Neuronal stem cell (in vitro differentiated cells): ENCODE measurements around the gene INO80C.

Source experiments
- DNase-seq: peaks from one replicate; pipeline ENCODE4 v3.0.0-alpha.2; 2013; ENCODE audit warnings: low spot score
- H2AFZ ChIP-seq: one replicate; pipeline ENCODE4 v1.6.1; 2013; ENCODE audit warnings: mild to moderate bottlenecking, low read length, inconsistent platforms
- H2AK5ac ChIP-seq: 2 replicates; pipeline ENCODE4 v1.6.1; 2013; ENCODE audit warnings: low read depth, mild to moderate bottlenecking, inconsistent platforms, low read length, moderate library complexity, mixed read lengths
- H2BK120ac ChIP-seq: 2 replicates; pipeline ENCODE4 v1.6.1; 2013; ENCODE audit warnings: low read depth, mild to moderate bottlenecking, inconsistent platforms, low read length, moderate library complexity, mixed read lengths
- H2BK12ac ChIP-seq: one replicate; pipeline ENCODE4 v1.6.1; 2013; ENCODE audit warnings: low read length, inconsistent platforms
- H2BK15ac ChIP-seq: 2 replicates; pipeline ENCODE4 v1.6.1; 2013; ENCODE audit warnings: mild to moderate bottlenecking, low read length, inconsistent platforms, mixed read lengths
- H2BK5ac ChIP-seq: one replicate; pipeline ENCODE4 v1.6.1; 2013; ENCODE audit warnings: inconsistent platforms, mild to moderate bottlenecking, low read length, moderate library complexity
- H3K14ac ChIP-seq: one replicate; pipeline ENCODE4 v1.6.1; 2013; ENCODE audit warnings: low read length, inconsistent platforms
- H3K18ac ChIP-seq: 2 replicates; pipeline ENCODE4 v1.6.1; 2013; ENCODE audit warnings: low read length, inconsistent platforms
- H3K23ac ChIP-seq: 2 replicates; pipeline ENCODE4 v1.6.1; 2013; ENCODE audit warnings: low read depth, mild to moderate bottlenecking, mixed read lengths, low read length, inconsistent platforms; ENCODE audit not compliant: poor library complexity
- H3K27ac ChIP-seq: replicated peaks from 3 replicates; pipeline ENCODE4 v1.5.1; 2013; ENCODE audit warnings: low read length, inconsistent platforms
- H3K27me3 ChIP-seq, 3 experiments: 2 replicates each; pipeline ENCODE4 v1.6.1; 2013; ENCODE audit warnings: low read length in 3 of 3, mild to moderate bottlenecking in 2 of 3, inconsistent platforms in 1 of 3, low read depth in 1 of 3, mixed read lengths in 1 of 3, moderate library complexity in 1 of 3; ENCODE audit not compliant: control insufficient read depth in 3 of 3, insufficient read depth in 3 of 3
- H3K36me3 ChIP-seq, 2 donors: replicated peaks in 1 of 2; 2 replicates each; pipeline ENCODE4 v1.6.1; 2013; ENCODE audit warnings: low read length in 2 of 2; ENCODE audit not compliant: control insufficient read depth in 2 of 2, insufficient read depth in 2 of 2
- H3K4ac ChIP-seq: 2 replicates; pipeline ENCODE4 v1.6.1; 2013; ENCODE audit warnings: inconsistent platforms, mild to moderate bottlenecking, low read length, moderate library complexity
- H3K4me1 ChIP-seq, 2 donors: 1 replicate in 1 of 2; 2 replicates in 1 of 2; pipeline ENCODE4 v1.6.1; 2013; ENCODE audit warnings: low read length in 2 of 2, low read depth in 1 of 2; ENCODE audit not compliant: control insufficient read depth in 2 of 2, insufficient read depth in 1 of 2
- H3K4me2 ChIP-seq: one replicate; pipeline ENCODE4 v1.6.1; 2013; ENCODE audit warnings: mild to moderate bottlenecking, low read length, inconsistent platforms; ENCODE audit not compliant: insufficient read depth, poor library complexity, severe bottlenecking
- H3K4me3 ChIP-seq, 2 donors: 2 replicates each; pipeline ENCODE4 v1.5.1; 2013; ENCODE audit warnings: low read length in 2 of 2, mild to moderate bottlenecking in 2 of 2, inconsistent platforms in 1 of 2, moderate library complexity in 1 of 2
- H3K79me1 ChIP-seq: one replicate; pipeline ENCODE4 v1.6.1; 2013; ENCODE audit warnings: low read depth, mild to moderate bottlenecking, inconsistent platforms, low read length, moderate library complexity
- H3K9ac ChIP-seq: one replicate; pipeline ENCODE4 v1.6.1; 2013; ENCODE audit warnings: mild to moderate bottlenecking, low read depth, low read length, inconsistent platforms; ENCODE audit not compliant: poor library complexity
- H3K9me3 ChIP-seq, 2 donors: replicated peaks in 1 of 2; 2 replicates each; pipeline versions ENCODE3 to v1.6.1; 2013; ENCODE audit warnings: low read length in 2 of 2, mild to moderate bottlenecking in 2 of 2, inconsistent platforms in 1 of 2, low read depth in 1 of 2, mixed read lengths in 1 of 2, moderate library complexity in 1 of 2; ENCODE audit not compliant: control insufficient read depth in 2 of 2, insufficient read depth in 1 of 2
- H4K8ac ChIP-seq: one replicate; pipeline ENCODE4 v1.6.1; 2013; ENCODE audit warnings: low read depth, mild to moderate bottlenecking, inconsistent platforms, low read length, moderate library complexity
- H4K91ac ChIP-seq: one replicate; pipeline ENCODE4 v1.6.1; 2013; ENCODE audit warnings: low read length, low read depth, mild to moderate bottlenecking, inconsistent platforms; ENCODE audit not compliant: poor library complexity
- WGBS, 2 donors: extraction: QIAGEN DNeasy Blood & Tissue Kit; methylation state at CpG; one replicate each; pipeline ENCODE4 v1.1.7; 2013; ENCODE audit warnings: missing lambda C conversion rate in 2 of 2, mixed read lengths in 1 of 2; ENCODE audit not compliant: insufficient read length in 2 of 2, insufficient replicate concordance in 1 of 2; ENCODE audit errors: extremely low coverage in 2 of 2; 5-methylcytosine and 5-hydroxymethylcytosine counted together

Gene INO80C

DNA sequence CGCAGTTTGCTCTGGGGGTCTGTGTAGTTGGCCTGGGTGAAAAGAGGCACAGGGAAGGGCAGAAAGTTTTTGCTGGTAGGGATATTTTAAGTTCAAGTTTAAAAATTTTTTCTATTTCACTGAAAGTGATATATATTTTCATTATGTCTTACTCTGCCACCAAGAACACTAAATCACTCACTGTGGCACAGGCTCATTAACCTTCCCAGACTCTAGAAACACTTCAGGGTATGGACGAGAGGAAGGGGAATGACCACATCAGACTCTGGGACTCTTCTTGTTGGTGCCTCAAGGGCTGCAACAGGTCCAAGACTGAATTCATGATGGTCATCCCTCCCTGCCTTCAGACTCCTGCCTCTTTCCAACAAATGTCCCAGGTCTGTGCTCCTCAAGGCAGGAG is 29.0 kb downstream of the INO80C start:
- H2AFZ ChIP-seq = no peak overlapping the region
- H3K14ac ChIP-seq = no peak overlapping the region
- no peak overlapping the region for H3K9ac ChIP-seq
- peaks cover 4 to 20% of the 10 kb centered on the region in 2 donors for H3K36me3 ChIP-seq
- H2BK5ac ChIP-seq = no peak overlapping the region
- H2BK15ac ChIP-seq = no peak overlapping the region
- no peak overlapping the region for H2BK12ac ChIP-seq
- no peak overlapping the region for H4K91ac ChIP-seq
- H3K4me3 ChIP-seq = no peak overlapping the region
- no peak overlapping the region for H2AK5ac ChIP-seq
- H3K18ac ChIP-seq = peak overlapping the region; percentile 46
- WGBS, 2 donors = no CpG with 5 or more reads among the region's 2 CpGs
- H3K4me2 ChIP-seq = no peak overlapping the region
- H3K27ac ChIP-seq = no peak overlapping the region
- no peak overlapping the region for H4K8ac ChIP-seq
- no peaks in the 10 kb centered on the region for H3K9me3 ChIP-seq
- no peaks in the 10 kb centered on the region for H3K27me3 ChIP-seq
- H3K4ac ChIP-seq = no peak overlapping the region
- H3K23ac ChIP-seq = no peak overlapping the region
- no peak overlapping the region for H2BK120ac ChIP-seq
- H3K4me1 ChIP-seq = no peaks in the 10 kb centered on the region
- DNase-seq = no peak
- H3K79me1 ChIP-seq = no peaks in the 10 kb centered on the region

GRCh38 chr18:35467624-35468016 is 30.1 kb downstream of the INO80C start:
- Histone ChIP-seq H2BK5ac (peak overlapping the region; percentile 82), H3K36me3 (peaks cover 4 to 16% of the 10 kb centered on the region in 2 donors), H3K4me2 (no peak overlapping the region), H3K14ac (no peak overlapping the region), H3K9me3 (no peaks in the 10 kb centered on the region), H3K4me3 (no peak overlapping the region), H3K9ac (no peak overlapping the region), H3K27ac (no peak overlapping the region), H3K18ac (no peak overlapping the region), H4K91ac (no peak overlapping the region), H2BK12ac (no peak overlapping the region), H2BK120ac (no peak overlapping the region), H3K4ac (peak overlapping the region; percentile 76), H3K79me1 (no peaks in the 10 kb centered on the region), H3K4me1 (no peaks in the 10 kb centered on the region), H2BK15ac (no peak overlapping the region), H2AFZ (no peak overlapping the region), H3K23ac (peak overlapping the region; percentile 34), H3K27me3 (no peaks in the 10 kb centered on the region), H4K8ac (no peak overlapping the region), H2AK5ac (no peak overlapping the region)
- no peak for DNase-seq
- no CpG with 5 or more reads among the region's 4 CpGs for WGBS, 2 donors

DNA sequence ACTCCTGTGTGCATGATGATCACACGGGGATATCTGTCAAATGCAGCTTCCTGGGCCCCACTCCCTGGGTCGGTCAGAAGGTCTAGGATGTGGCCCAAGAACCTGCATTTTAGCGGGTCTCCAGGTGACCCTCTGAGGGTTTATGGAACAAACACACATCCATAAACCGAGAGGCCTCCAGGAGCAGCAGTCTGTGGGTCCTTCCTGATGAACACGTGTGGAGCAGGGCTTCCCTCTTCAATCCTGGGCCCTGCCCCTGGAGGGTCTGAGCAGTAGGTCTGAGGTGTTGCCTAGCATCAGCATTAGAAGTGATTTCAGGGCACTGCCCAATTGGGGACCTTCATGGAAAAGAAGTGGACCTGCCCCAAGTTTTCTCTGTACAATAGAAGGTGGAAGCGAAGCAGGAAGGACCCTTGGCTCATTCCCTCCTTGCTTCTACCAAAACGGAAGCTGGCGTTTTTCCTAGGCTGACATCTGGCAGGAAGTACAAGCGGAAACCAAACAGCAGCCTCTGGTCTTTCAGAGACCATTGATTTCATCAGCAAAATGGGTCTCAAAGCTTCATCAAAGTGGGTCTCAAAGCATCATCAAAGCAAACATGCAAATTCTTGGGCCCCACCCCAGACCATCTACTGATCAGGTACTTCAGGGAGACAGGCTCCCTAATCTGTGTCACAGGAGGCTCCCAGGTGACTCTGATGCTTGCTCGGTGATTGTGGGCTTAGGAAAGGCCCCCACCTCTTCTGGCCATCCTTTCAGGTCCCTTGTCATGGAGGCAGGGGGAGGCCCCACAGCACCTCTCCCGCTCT is 30.7 kb downstream of the INO80C start:
- no CpG with 5 or more reads among the region's 11 CpGs for WGBS, 2 donors
- Histone ChIP-seq H3K23ac (peak overlapping the region; percentile 34), H2AFZ (no peak overlapping the region)

DNA sequence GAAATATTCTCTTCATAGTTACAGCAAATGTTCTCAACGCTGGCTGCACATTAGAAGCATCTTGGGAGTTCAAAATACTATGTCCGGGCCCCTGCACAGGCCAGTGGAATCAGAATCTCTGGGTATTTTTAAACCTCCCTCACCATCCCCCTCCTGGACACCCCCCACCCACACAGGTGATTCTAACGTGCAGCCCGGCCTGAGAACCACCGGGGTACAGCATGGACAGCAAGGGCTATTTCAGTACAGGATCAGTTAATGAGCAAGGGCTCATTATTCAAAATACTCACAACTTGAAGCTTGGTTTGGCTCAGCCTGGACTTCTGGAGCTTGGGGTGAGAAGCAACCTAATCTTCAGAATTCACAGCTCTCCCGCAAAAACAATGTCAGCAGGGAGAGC is 31.4 kb downstream of the INO80C start:
- Histone ChIP-seq H3K4me2 (no peak overlapping the region), H3K14ac (no peak overlapping the region), H4K91ac (no peak overlapping the region), H2BK5ac (no peak overlapping the region), H2BK15ac (no peak overlapping the region), H3K18ac (no peak overlapping the region), H3K4me1 (no peaks in the 10 kb centered on the region), H2AK5ac (no peak overlapping the region), H2AFZ (no peak overlapping the region), H2BK12ac (no peak overlapping the region), H4K8ac (no peak overlapping the region), H3K9me3 (no peaks in the 10 kb centered on the region), H3K4me3 (no peak overlapping the region), H2BK120ac (no peak overlapping the region), H3K27ac (no peak overlapping the region), H3K9ac (no peak overlapping the region), H3K4ac (no peak overlapping the region), H3K23ac (no peak overlapping the region), H3K79me1 (no peaks in the 10 kb centered on the region), H3K36me3 (peaks cover 4 to 14% of the 10 kb centered on the region in 2 donors), H3K27me3 (no peaks in the 10 kb centered on the region)
- WGBS, 2 donors = no CpG with 5 or more reads among the region's 6 CpGs
- no peak for DNase-seq

More for the DNA sequence above, 30.7 kb downstream of the INO80C start:
- Histone ChIP-seq H3K4me3 (no peak overlapping the region), H3K9ac (no peak overlapping the region), H3K9me3 (no peaks in the 10 kb centered on the region), H2AK5ac (no peak overlapping the region), H4K91ac (no peak overlapping the region), H3K4me1 (no peaks in the 10 kb centered on the region), H2BK120ac (no peak overlapping the region), H3K18ac (no peak overlapping the region), H2BK15ac (no peak overlapping the region), H3K4me2 (no peak overlapping the region), H4K8ac (no peak overlapping the region), H3K4ac (no peak overlapping the region), H3K14ac (no peak overlapping the region), H3K27ac (no peak overlapping the region), H3K79me1 (no peaks in the 10 kb centered on the region), H3K36me3 (peaks cover 4 to 14% of the 10 kb centered on the region in 2 donors), H2BK5ac (no peak overlapping the region), H3K27me3 (no peaks in the 10 kb centered on the region), H2BK12ac (no peak overlapping the region)
- no peak for DNase-seq
